GM12875 (cell line): ENCODE measurements around the gene VPREB3.

Source experiments
- H3K4me3 ChIP-seq: one replicate; pipeline ENCODE4 v1.5.1; 2011; ENCODE audit warnings: low read depth, low read length, control low read depth
- TF ChIP-seq, protein P1 (sequence below): IDR thresholded peaks from 2 replicates; pipeline ENCODE4 v1.5.1; 2011; ENCODE audit warnings: low read depth, mild to moderate bottlenecking, control low read depth, inconsistent platforms, low read length, moderate library complexity, borderline replicate concordance; ENCODE audit not compliant: insufficient read depth

Gene VPREB3

DNA sequence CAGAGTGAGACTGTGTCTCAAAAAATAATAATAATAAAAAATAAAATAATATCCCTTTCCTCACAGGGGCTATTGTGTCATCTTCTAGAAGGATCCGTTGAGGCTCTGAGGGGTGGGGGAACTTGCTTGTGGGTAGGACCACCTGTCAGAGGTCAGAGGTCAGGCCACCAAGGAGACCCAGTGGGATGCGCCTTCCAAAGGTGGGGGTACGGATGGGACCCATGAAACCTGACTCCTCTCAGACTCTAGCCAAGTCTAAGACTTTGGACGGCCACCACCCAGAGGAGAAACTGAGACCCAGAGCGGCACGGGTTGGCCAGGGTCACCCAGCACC lies 18.1 kb upstream of the VPREB3 start:
- TF ChIP-seq, protein P1, sequence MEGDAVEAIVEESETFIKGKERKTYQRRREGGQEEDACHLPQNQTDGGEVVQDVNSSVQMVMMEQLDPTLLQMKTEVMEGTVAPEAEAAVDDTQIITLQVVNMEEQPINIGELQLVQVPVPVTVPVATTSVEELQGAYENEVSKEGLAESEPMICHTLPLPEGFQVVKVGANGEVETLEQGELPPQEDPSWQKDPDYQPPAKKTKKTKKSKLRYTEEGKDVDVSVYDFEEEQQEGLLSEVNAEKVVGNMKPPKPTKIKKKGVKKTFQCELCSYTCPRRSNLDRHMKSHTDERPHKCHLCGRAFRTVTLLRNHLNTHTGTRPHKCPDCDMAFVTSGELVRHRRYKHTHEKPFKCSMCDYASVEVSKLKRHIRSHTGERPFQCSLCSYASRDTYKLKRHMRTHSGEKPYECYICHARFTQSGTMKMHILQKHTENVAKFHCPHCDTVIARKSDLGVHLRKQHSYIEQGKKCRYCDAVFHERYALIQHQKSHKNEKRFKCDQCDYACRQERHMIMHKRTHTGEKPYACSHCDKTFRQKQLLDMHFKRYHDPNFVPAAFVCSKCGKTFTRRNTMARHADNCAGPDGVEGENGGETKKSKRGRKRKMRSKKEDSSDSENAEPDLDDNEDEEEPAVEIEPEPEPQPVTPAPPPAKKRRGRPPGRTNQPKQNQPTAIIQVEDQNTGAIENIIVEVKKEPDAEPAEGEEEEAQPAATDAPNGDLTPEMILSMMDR: no peak
- H3K4me3 ChIP-seq: peak overlapping the region; percentile 28

DNA sequence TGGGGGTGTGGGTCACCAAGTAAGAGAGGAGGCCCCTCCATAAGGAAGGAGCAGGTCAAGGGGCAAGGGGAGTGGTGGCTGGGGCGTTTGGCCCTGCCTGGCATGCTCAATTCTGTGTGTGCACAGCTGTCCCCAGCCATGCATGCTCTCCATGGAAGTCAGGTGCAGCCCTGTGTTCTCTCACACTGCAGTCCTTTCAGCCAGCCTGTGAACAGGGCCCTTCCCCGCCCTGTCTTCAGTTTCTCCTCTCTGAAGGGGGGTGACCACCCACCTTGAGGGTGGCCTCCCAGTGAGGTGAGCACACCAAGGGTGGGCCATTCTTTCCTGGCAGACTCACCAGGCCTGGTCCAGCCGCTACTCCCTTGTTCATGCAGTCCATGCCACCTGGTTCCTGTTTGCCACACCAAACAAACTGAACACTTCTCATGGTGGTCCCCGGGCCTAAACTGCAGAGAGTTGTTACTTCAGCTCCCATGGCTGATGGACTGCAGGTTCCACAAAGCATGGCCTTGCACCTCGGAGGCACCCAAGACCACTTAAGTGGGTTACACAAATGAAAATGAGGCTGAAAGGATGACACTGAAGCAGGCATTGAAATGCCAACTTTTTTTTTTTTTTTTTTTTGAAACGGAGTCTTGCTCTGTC lies 15.2 kb upstream of the VPREB3 start:
- TF ChIP-seq, protein P1: no peak
- no peak overlapping the region for H3K4me3 ChIP-seq

DNA sequence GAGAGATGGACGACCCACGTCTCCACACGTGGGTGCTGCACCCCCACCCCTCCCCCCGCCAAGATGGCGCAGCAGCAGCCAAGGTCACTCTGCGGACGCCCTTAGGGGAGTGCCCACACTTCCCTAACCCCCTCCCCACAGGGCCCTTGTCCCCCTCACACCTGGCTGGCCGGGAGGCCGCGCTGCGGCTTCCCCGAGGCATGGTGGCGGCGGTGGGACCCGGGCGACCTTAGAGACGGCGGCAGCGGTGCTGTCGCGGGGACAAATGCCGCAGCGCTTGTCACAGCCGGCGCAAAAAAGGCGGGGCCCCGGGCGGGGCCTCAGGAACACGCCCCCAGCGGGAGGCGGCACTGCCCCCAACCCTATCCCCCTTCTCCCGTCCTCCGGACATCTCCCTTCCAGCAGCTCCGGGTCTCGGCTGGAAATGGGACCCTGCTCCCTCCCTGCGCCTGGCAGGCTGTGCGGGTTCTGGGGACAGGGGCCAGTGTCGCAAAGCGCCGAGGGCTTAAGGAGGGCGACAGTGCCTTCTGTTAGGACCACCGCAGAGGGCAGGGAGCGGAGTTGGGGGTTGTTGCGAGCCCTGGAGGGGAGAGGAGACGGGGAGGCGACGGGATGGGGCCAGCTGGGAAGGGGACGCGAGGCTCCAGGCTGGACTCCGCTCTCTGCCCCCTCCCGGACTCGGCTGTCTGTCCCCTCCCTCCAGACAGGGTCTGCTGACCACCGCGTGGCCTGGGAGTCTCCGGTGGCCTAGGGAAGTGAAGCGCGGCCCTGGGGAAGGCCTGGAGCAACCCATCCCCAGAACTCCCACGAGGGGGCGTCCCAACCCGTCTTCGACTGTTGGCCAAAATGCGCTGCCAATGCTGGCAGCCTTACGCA lies 13.7 kb upstream of the VPREB3 start, which contains the start of gene CHCHD10:
CHCHD10 (minus strand) TSS at position 300 of the 876 bp plus-strand sequence; CDS start at position 202, 98 bp downstream.
- TF ChIP-seq, protein P1: peak; percentile 82
- H3K4me3 ChIP-seq: peak within 1 kb of the TSS; percentile 91

DNA sequence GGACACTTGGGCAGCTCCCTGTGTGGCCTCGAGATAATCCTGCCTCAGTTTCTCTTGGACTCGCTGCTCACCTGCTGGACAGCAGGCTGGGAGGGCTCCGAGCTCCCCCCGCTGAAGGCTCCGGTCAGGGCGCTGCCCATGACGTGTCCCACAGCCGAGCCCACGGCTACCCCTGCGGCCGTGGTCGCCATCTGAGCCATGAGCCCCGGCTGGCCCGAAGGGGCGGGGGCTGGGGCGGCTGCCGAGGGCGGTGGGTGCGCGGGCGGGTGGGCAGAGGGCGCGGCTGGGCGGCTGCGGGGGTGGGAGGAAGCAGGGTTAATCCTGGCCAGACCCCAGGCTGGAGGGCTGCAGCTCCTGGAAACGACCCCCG lies 13.1 kb upstream of the VPREB3 start:
- TF ChIP-seq, protein P1: no peak
- peak overlapping the region; percentile 91 for H3K4me3 ChIP-seq

DNA sequence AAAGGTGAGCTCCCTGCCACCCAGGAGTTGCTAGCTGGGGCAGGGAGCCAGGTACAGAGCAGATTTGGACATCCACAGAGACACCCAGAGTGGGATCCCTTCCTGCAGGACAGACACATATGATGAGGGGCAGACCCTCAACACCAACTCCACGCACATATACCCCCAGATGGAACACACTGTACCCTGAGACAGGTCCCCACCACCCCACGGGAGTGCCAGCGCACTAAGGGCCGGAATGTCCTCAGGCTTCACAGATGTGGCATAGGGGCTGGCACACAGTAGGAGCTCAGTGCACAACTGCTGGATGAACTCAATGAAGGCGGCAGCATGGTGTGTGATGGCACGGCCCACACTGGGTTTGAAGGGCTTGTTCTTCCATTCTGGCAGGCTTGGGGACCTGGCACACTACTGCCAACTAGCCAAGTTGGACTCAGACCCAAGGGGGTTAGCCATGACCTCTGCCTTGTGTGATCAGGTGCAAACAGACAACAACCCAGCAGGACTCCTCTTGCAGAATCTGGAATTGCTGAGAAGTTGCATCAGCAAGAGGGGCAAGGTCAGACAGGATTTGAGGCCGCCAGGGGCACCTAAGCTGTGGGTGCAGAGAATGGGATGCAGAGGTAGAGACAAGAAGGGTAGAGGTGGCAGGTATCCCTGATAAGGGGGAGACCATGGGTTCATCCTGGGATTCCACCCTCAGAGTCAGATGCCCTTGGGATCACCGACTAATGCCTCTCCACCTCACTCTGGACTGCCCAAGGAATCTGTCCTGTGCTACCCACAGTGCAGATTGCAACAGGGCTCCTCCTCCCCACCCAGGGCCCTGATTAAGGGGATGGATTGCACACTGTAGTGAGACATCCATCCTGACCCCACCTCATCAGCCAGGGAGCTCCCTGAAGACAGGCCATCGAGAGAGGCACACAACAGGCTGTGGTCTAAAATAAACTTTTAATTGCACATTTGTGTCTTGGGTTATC lies 11.0 kb upstream of the VPREB3 start:
- no peak overlapping the region for H3K4me3 ChIP-seq

DNA sequence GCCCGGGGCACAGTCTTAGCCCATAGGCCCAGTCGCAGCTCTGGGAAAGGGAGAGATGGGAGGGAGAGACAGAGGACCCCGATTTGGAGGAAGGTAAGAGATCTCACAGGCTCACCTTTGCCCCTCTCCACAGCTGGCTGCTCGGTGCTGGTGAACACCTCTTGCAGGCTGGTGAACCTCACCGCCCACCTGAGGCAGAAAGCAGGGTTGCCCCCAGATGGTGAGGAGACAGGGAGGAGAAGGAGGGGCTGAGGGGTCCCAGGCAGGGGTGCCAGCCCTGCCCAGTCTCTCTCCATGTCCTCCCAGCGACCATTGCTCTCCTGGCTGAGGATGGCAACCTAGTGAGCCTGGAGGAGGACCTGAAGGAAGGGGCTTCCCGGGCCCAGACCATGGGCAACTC lies 9.7 kb upstream of the VPREB3 start:
- TF ChIP-seq, protein P1: no peak
- peak overlapping the region; percentile 38 for H3K4me3 ChIP-seq

More for the DNA sequence above, 11.0 kb upstream of the VPREB3 start:
- TF ChIP-seq, protein P1: no peak
